Tibial artery (tissue), 4 donors: Measurements from ENCODE around the gene FAM219A.
"Not testable (repeated sequence)": the region's sequence is repeated elsewhere in the genome, so short reads cannot be mapped to it uniquely, and the experiment has no call there.

Source experiments
- DNase-seq, 2 donors: peaks; one replicate each; pipeline ENCODE4 v3.0.0-alpha.2; 2019
- H3K27ac ChIP-seq, 2 donors: fragments of 200-600 bp; sonication (generic) in 1 of 2; 1 replicate in 1 of 2; 2 replicates in 1 of 2; pipeline ENCODE4 v1.5.1; 2018 to 2019; ENCODE audit warnings: mild to moderate bottlenecking in 1 of 2
- H3K27me3 ChIP-seq, 2 donors: fragments of 200-600 bp; sonication (generic) in 1 of 2; one replicate each; pipeline versions ENCODE4 v1.5.1 to v1.6.0; 2016 to 2019
- H3K36me3 ChIP-seq, 3 donors: fragments of 200-600 bp; sonication (generic) in 2 of 3; one replicate each; pipeline ENCODE4 v1.5.1; 2016 to 2019; ENCODE audit warnings: mild to moderate bottlenecking in 2 of 3
- H3K4me1 ChIP-seq, 4 donors: fragments of 200-600 bp; sonication (generic) in 2 of 4; 1 replicate in 3 of 4; 2 replicates in 1 of 4; pipeline ENCODE4 v1.5.1; 2016 to 2019
- H3K4me3 ChIP-seq, 2 donors: fragments of 200-600 bp; sonication (generic) in 1 of 2; 1 replicate in 1 of 2; 2 replicates in 1 of 2; pipeline ENCODE4 v1.5.1; 2018 to 2019; ENCODE audit warnings: mild to moderate bottlenecking in 2 of 2
- H3K9me3 ChIP-seq, 3 donors: fragments of 200-600 bp; sonication (generic) in 1 of 3; one replicate each; pipeline ENCODE4 v1.5.1; 2016 to 2019
- CTCF ChIP-seq, 2 experiments: fragments of 200-600 bp in 1 of 2; fragments of 450-650 bp in 1 of 2; IDR thresholded peaks; one replicate each; pipeline ENCODE4 v1.5.1; 2017 to 2019; ENCODE audit warnings: antibody characterized with exemption in 2 of 2, mild to moderate bottlenecking in 1 of 2, moderate library complexity in 1 of 2
- intact Hi-C: fragments of 100-400 bp; cut with DNase I; formaldehyde crosslinking; loops from one replicate; pipeline ENCODE4 v1.15.0; 2023; ENCODE audit warnings: low total_unique reads

FAM219A gene

GRCh38 chr9:34443976-34444375 lies 14.4 kb downstream of the FAM219A start:
- intact Hi-C loops: no loop called here
- Histone ChIP-seq H3K27ac (no peak overlapping the region), H3K4me3 (no peak overlapping the region), H3K4me1 (peaks cover 0 to 6% (median 0%) of the 10 kb centered on the region in 4 donors), H3K27me3 (no peaks in the 10 kb centered on the region), H3K36me3 (peaks cover 0 to 7% (median 2%) of the 10 kb centered on the region in 3 donors), H3K9me3 (no peaks in the 10 kb centered on the region)
- no peak for DNase-seq
- TF ChIP-seq CTCF (IDR thresholded peaks at IDR 0.05): no peak

- peaks cover 0 to 6% (median 0%) of the 10 kb centered on the region in 4 donors for H3K4me1 ChIP-seq
Measured at GRCh38 chr9:34443533-34443932, 14.8 kb downstream of the FAM219A start.

GRCh38 chr9:34442770-34443169 lies 15.6 kb downstream of the FAM219A start:
- H3K9me3 ChIP-seq: no peaks in the 10 kb centered on the region
- H3K4me1 ChIP-seq: peaks cover 0 to 6% (median 0%) of the 10 kb centered on the region in 4 donors
- no peaks in the 10 kb centered on the region for H3K27me3 ChIP-seq
- H3K4me3 ChIP-seq: no peak overlapping the region
- DNase-seq: no peak
- H3K36me3 ChIP-seq: peaks cover 0 to 14% (median 7%) of the 10 kb centered on the region in 3 donors
- intact Hi-C loops: no loop called here
- TF ChIP-seq CTCF (IDR thresholded peaks at IDR 0.05): no peak
- no peak overlapping the region for H3K27ac ChIP-seq

More at GRCh38 chr9:34443533-34443932, 14.8 kb downstream of the FAM219A start:
- Histone ChIP-seq H3K9me3 (no peaks in the 10 kb centered on the region), H3K4me3 (no peak overlapping the region), H3K27me3 (no peaks in the 10 kb centered on the region), H3K36me3 (peaks cover 0 to 7% (median 7%) of the 10 kb centered on the region in 3 donors), H3K27ac (no peak overlapping the region)
- intact Hi-C loops: no loop called here
- no peak for TF ChIP-seq CTCF (IDR thresholded peaks at IDR 0.05)
- no peak for DNase-seq

GRCh38 chr9:34440017-34440416 lies 18.4 kb downstream of the FAM219A start:
- no peak for DNase-seq
- H3K36me3 ChIP-seq: peaks cover 0 to 15% (median 7%) of the 10 kb centered on the region in 3 donors
- H3K9me3 ChIP-seq: no peaks in the 10 kb centered on the region
- no peaks in the 10 kb centered on the region for H3K27me3 ChIP-seq
- H3K4me3 ChIP-seq: no peak overlapping the region
- H3K4me1 ChIP-seq: peaks cover 0 to 6% (median 0%) of the 10 kb centered on the region in 4 donors
- TF ChIP-seq CTCF (IDR thresholded peaks at IDR 0.05): no peak
- intact Hi-C loops: no loop called here
- H3K27ac ChIP-seq: no peak overlapping the region

- H3K27ac ChIP-seq, H3K27me3 ChIP-seq, DNase-seq, H3K4me3 ChIP-seq, intact Hi-C loops, H3K9me3 ChIP-seq, H3K4me1 ChIP-seq: not testable (repeated sequence)
- H3K36me3 ChIP-seq: peaks cover 0 to 15% (median 7%) of the 10 kb centered on the region in 3 donors
Measured at GRCh38 chr9:34438465-34438864, 19.9 kb downstream of the FAM219A start.

- H3K36me3 ChIP-seq: peaks cover 0 to 15% (median 7%) of the 10 kb centered on the region in 3 donors
- not testable (repeated sequence) for DNase-seq
Measured at GRCh38 chr9:34437926-34438307, 20.5 kb downstream of the FAM219A start.

More at GRCh38 chr9:34437926-34438307, 20.5 kb downstream of the FAM219A start:
- H3K27ac ChIP-seq, H3K9me3 ChIP-seq, H3K27me3 ChIP-seq, H3K4me1 ChIP-seq, intact Hi-C loops, H3K4me3 ChIP-seq: not testable (repeated sequence)
